IPS-NIHi7 (cell line): Measurements from ENCODE around the gene SOX18.
A peak's percentile ranks its signal among the peaks of the same experiment; 100 is the strongest.

Source experiments
- DNase-seq: peaks from one replicate; pipeline ENCODE4 v3.0.0; 2012; ENCODE audit warnings: mixed read lengths; ENCODE audit errors: extremely low spot score

Gene SOX18

GRCh38 chr20:64068386-64069208, 19.2 kb upstream of the SOX18 start:
- DNase-seq: no peak

DNA sequence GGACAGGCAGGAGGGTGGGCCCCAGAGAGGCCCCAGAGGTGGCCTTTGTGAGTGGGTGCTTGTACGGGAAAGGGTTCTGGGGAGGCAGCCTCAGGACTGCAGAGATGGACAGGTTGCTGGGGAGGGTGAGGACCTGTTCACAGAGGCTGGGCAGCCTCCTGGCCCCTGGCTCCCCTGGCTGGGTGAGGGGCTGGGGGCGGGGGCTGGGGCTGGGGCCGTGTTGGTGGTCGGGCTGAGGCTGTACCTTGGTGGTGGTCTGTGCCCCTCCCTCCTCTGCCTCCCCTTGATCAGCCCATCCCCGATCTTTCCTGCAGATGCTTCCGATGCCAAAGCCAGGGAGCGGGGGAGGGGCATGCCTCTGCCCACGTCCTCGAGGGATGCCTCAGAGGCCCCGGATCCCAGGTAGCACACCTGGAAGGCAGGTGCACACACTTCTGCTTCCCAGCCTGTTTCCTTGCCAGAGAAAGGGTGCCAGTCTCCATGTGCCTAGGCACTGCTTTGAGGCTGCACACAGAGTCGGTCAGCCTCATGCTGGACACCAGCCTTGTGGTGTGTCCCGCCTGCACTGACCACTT, 18.4 kb upstream of the SOX18 start:
- DNase-seq: no peak

DNA sequence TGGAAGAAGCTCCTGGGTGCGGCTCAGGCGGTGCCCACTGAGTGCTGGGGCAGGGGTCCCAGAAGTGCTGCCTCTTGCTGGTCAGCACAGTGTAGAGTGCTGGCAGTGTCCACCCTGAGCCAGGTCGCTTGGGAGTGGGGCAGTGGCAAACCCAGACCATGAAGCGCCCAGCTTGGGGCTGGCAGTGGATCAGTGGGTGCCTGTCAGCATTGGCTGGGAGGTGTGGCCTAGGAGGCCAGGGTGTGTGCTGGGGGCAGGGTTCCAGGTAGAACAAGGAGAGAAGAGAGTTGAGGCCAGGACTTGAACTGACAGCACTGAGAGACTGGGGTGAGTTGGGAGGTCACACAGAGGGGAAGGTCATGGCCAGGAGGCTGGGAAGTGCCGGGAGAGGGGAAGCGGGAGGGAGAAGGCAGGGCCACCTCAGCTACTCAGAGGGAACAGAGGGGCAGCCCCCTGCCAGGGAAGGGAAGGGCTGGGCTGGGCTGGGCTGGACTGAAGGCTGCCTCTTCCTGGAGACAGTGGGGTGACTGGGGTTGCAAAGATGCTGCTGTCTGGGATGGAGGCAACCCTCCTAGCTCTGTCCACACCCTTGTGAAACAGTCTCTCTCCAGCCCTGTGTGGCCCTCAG, 17.7 kb upstream of the SOX18 start:
- no peak for DNase-seq

GRCh38 chr20:64065974-64066343, 16.5 kb upstream of the SOX18 start:
- DNase-seq: no peak

DNA sequence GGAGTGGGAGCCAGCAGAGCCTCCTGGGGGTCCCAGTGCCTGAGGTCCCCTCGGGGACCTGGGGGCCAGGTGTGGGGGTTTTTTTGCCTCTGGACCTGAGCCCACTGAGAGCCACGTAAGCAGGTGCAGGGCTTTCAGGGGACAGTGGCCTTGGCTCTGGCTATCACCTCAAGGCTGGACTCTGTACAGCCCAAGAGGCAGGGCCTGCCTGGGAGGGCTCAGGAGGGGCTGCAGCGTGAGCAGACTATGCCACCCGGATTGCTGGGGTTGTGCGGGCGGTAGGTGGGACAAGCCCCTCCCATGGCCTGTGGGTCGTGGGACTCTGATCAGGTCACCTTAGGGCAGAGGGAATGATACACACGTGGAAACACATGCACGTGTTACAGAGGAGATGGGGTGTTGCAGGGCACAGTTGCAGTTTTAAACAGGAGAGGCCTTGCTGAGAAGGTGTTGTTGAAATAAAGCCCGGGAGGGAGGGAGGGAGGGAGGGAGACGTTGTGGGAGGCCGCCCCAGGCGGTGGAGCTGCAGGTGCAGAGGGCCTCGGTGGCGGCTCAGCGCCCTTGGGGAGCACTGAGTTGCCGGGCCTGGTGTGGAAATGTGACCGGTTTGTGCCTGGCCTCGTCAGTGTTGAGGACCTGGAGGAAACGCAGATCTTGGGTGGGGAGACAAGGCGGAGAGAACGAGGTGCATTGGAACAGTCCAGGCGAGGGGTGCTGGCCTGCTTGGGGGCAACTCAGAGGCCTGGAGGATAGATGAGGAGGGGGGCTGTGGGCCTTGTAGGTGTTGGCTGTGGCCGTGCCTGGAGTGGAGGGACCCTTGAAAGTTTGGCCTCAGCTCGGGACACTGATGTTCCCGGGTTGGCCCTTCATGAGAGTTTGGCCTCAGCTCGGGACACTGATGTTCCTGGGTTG, 15.9 kb upstream of the SOX18 start:
- no peak for DNase-seq

DNA sequence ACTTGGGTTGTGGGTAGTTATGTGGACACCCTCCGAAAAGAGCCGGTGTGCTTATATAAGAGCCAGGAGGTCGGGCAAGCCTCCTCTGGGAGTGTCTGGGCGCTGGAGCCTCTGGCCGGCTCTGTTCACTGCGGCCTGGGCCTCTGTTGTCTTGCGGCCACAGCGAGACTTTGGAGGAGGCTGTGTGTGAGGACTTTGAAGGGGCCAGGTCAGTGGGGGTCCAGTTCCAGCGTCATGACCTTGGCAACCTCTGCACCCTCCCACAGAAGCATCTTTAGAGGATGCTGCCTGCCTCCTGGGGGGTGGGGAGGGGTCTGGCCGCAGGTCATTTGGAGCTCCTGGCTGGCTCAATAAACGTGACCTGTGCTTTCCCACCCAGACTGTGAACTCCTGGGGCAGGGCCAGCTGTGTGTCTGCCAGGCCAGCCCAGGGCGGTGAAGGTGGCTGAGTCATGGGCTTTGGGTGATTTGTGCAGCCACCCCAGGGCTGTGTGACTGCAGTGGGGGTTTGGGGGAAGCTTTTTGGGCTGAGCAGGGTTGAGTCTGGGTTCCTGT, 14.8 kb upstream of the SOX18 start:
- no peak for DNase-seq

GRCh38 chr20:64063389-64064144, 14.1 kb upstream of the SOX18 start:
- DNase-seq: no peak

- DNase-seq: peak; percentile 95
Observed at GRCh38 chr20:64062596-64063388, 13.4 kb upstream of the SOX18 start, which contains the start of gene TCEA2. TCEA2 (plus strand) TSS chr20:64063198; CDS start chr20:64063313, 115 bp downstream.

DNA sequence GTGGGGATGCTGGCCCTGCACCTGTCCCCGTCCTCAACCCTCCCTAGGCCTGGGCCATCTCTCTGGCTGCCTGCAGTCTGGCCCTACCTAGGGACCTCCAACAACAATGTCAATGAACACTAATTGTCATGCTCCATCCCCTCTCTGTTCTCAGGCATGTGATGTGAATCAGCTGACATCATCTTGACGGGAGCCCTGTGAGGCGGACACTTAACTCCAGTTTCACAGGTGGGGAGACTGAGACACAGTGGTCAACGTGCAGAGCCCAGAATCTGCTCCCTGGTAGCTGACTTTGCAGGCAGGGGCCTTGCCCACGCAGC, 12.8 kb upstream of the SOX18 start:
- no peak for DNase-seq

DNA sequence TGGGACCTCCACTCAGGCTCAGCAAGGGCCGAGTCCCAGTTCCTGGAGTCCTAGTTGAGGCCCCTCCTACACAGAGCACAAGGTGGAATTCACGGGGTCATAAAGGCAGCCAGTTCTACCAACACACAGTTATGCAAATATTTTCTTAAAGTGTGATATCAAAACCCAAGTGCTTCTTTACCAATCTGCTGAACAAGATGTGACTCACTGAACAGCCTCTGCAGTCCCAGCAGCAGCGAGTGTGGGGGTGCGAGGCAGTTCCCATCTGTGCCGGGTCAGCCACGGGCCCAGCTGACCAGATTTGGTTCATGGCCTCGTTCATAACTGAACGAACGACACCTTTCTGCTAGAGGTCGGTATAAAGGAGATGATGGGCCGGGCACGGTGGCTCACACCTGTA, 9.1 kb upstream of the SOX18 start:
- DNase-seq: no peak

DNA sequence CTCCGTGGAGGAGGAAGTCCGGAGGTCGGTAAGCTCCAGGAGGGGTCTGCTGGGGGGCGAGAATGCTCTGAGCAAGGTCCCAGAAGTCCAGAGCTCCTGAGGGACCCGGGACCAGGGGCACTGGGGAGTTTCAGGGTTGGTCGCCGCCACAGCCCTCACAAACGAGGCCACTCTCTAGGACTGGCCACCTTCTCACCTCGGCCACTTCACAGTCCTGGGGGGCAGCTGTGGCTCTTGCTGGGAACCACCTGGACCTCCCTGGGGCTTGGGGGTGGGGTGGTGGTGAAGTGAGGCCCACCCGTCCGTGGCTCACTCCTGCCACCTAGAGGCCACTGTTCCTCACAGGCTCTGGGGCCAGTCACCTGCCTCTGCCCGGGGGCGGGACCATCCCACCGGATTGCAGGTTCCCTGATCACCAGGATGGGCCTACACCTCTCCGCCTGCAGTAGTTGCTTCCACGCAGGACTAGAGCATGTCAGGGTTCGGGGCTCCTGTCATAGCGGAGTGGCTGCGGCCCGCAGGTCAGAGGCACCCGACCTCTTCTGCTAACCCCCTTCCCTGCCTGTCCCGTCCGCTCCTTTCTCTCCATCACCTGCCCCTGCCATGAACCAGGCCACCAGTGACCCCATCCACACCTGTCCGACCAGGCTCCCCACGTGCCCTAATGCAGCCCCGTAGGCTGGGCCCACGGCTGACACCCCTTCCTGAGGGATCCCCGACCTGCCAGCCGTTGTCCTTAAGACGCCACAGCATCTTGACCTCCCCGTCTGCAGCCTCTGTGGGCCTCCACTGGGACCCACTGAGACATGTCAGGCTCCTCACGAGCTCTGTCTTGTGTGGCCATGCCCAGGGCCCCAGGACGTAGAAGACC, 8.4 kb upstream of the SOX18 start:
- DNase-seq: peak; percentile 95

GRCh38 chr20:64056889-64057627, 7.6 kb upstream of the SOX18 start:
- no peak for DNase-seq

- DNase-seq: no peak
Observed at GRCh38 chr20:64056639-64056888, 7.1 kb upstream of the SOX18 start.

DNA sequence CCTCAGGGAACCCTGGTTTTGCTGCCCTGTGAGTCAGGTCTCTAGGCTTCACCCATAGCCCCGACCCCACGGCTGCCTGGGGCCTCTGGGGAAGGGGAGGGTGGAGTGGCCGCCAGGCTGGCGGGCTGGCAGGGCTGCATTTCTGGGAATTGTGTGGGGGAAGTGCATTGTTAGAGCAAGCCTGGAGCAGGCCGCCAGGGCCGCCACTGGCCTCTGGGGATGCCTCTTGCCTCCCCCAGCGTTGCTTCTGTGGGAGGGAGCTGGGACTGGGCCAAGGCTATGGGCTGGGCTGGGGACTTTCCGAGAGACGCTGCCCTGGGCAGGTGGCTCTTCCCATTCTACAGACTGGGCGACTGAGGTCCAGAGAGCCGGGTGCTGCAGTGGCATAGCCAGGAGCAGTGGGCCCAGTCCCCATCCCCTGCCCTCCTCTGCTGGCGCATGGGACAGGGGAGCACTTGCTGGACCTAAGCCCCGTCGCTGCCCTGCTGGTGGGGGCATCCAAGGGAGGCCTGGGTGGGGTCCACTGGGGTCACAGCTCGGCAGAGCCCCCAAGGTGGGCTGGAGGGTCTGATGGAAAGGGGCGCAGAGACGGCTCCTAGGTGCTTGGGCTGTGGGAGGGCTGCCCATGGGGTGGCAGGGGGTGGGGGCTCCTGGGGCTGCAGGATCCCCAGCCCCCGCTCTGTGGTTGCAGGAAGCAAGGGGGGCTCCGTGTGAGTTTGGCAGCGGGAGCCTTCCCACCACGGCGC, 6.6 kb upstream of the SOX18 start:
- no peak for DNase-seq

DNA sequence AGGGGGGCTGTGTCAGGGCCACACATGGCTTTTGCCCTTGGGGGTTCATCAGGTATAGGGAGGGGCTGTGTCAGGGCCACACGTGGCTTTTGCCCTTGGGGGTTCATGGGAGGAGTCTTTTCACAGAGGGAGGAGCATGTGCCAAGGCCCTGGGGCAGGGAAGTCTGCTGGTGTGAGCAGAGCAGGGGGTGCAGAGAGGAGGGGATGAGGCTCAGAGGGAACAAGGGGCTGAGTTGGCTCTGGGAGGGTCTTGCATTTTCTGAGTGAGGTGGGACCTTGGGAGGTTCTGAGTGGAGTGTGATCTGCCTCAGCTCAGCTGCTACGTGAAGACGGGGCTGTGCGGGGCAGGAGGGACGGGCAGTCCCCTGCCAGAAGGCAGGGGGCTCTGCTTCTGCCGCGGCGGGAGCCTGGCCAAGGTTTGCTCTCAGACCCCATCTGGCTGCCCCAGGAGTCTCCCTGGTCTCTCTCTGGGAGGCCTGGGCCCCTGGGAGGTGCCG, 6.0 kb upstream of the SOX18 start:
- DNase-seq: no peak

DNA sequence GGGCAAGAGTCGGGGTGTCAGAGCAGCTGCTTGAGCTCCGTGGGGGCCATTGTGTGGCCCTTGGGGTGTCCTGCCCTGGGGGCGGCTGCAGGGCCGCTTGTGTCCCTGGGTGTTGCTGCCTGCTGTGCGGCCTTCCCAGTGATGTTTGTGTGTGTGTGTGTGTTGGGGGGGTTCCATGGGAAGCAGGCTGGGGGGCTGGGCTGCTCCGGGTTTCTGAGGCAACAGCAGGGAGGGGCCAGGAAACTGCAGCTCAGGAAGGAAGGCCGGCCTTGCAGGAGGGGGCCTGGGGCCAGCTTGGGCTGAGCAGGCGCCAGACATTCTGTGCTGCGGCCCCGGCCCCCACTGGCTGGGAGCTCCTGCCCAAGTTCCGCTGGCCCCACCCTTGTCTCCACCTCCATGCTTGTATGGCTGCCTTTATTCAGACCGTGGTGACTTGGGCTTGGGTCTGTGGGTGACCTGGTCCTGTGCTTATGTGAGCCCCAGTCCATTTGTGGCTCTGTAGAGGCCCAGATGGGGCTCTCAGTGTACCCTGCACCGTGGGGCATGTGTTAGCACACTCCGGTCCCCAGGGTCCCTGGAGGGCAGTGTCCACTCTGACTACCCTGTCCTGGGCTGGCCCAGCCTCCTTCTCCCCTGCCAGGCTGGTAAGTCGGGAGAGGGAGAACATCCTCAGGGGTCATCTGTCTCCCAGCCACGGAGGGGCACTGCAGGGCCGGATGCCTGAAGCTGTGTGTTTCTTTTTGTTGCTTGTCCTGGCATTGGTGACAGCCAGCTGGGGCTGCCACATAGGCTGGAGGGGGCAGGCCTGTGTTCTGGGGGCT, 4.6 kb upstream of the SOX18 start:
- peak; percentile 63 for DNase-seq
